GM18511 (cell line): ENCODE data around the gene COL15A1.

ENCODE experiments used
- ATAC-seq: cut with Tn5 transposase; IDR thresholded peaks from one replicate; pipeline ENCODE4 v1.9.1; 2021; ENCODE audit warnings: mild to moderate bottlenecking, moderate library complexity; ENCODE audit not compliant: unreplicated experiment

The COL15A1 gene

GRCh38 chr9:99030092-99030511 lies 86.4 kb downstream of the COL15A1 start:
- ATAC-seq: no peak

GRCh38 chr9:99030610-99031109 lies 87.0 kb downstream of the COL15A1 start:
- no peak for ATAC-seq

- ATAC-seq: no peak
Measured at GRCh38 chr9:99031319-99031718, 87.6 kb downstream of the COL15A1 start.

- ATAC-seq: no peak
Measured at GRCh38 chr9:99031994-99032393, 88.3 kb downstream of the COL15A1 start.

- peak; percentile 67 for ATAC-seq
Measured at GRCh38 chr9:99034149-99034548, 90.4 kb downstream of the COL15A1 start.

GRCh38 chr9:99035313-99035712 lies 91.6 kb downstream of the COL15A1 start:
- peak; percentile 47 for ATAC-seq

- no peak for ATAC-seq
Measured at GRCh38 chr9:99037769-99038483, 94.2 kb downstream of the COL15A1 start.

- ATAC-seq: no peak
Measured at GRCh38 chr9:99038484-99038820, 94.7 kb downstream of the COL15A1 start.

- peak; percentile 81 for ATAC-seq
Measured at GRCh38 chr9:99039505-99040182, 95.9 kb downstream of the COL15A1 start.

- ATAC-seq: no peak
Measured at GRCh38 chr9:99040251-99040900, 96.7 kb downstream of the COL15A1 start.

GRCh38 chr9:99040911-99041582 lies 97.3 kb downstream of the COL15A1 start:
- ATAC-seq: no peak

GRCh38 chr9:99041618-99042017 lies 97.9 kb downstream of the COL15A1 start:
- no peak for ATAC-seq

- no peak for ATAC-seq
Measured at GRCh38 chr9:99042620-99043019, 98.9 kb downstream of the COL15A1 start.

GRCh38 chr9:99044827-99045226 lies 101.1 kb downstream of the COL15A1 start:
- no peak for ATAC-seq

GRCh38 chr9:99046068-99046467 lies 102.4 kb downstream of the COL15A1 start:
- ATAC-seq: no peak

GRCh38 chr9:99046542-99047071 lies 102.9 kb downstream of the COL15A1 start:
- ATAC-seq: no peak

GRCh38 chr9:99049228-99049627 lies 105.5 kb downstream of the COL15A1 start:
- no peak for ATAC-seq

GRCh38 chr9:99049641-99050040 lies 105.9 kb downstream of the COL15A1 start:
- ATAC-seq: no peak

- no peak for ATAC-seq
Measured at GRCh38 chr9:99050292-99050911, 106.7 kb downstream of the COL15A1 start.

GRCh38 chr9:99050924-99051323 lies 107.2 kb downstream of the COL15A1 start:
- no peak for ATAC-seq

GRCh38 chr9:99051406-99051805 lies 107.7 kb downstream of the COL15A1 start:
- ATAC-seq: no peak
